SH-SY5Y (cell line): Measurements from ENCODE around the gene HOMEZ.

Source experiments
- GATA2 ChIP-seq: IDR thresholded peaks from 2 replicates; pipeline ENCODE4 v1.6.1; 2011; ENCODE audit warnings: mild to moderate bottlenecking, low read depth, low read length
- GATA3 ChIP-seq: IDR thresholded peaks from 2 replicates; pipeline ENCODE4 v1.6.1; 2011; ENCODE audit warnings: low read depth, mild to moderate bottlenecking, low read length, moderate library complexity

- TF ChIP-seq GATA3, result no peak
- no peak for TF ChIP-seq GATA2
Measured at GRCh38 chr14:23243066-23243465, 42.9 kb downstream of the HOMEZ start.
